Measurements from ENCODE around the gene AP5M1. TPM values are rescaled to one million over a fixed set of nuclear protein-coding genes. Genes with fewer than 3 reads are reported as not detected.
A peak's percentile ranks its signal among the peaks of the same experiment; 100 is the strongest.

The AP5M1 gene
- polyA plus RNA-seq, 3 donors, result 15.3 to 26.2 (median 20.3) TPM

DNA sequence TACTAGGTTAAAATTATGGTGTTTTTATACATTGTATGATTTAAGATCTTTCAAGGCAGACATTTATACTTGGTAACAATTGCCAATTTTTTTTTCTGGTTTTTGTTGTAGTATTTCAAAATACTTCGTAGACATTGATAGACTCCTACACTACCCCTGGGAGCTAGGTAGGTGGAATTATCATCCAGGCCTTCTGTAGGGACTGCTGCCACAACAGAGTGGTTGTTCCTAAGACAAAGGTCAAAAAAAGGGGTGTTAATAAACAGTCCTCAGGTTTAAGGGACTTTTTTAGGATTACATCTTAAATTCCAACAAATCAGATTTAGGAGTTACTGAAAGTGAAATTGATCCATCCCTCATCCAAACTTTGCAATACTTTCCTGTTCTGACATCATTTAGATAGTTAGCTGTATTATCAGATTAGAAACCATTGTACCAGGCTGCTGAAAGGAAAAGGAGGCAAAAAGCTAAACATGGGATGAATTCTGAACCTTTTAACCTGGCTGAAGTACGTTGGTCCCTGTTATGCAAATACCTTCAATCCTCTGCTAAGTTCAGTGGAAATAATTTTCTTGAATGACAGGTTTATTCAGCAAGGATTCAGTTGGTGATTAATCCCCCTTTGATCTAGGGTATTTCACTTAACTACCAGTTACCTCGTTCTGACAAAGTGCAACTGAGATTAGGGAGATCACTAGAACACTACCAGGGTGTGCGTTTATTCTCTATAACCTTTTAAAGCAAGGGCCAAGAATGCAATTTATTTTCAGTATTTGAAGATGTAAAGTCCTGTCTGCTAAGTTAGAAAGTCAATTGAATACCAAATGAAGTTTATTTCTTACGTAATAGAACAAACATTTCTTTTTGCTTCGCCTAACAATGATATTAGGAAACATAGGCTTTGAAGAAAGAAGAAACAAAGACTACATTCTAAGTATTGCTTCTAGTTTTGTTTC lies 23.2 kb downstream of the AP5M1 start:
- WGBS (ENCODE audit: insufficient coverage), result 100% methylated on average over 1 of the region's 6 CpGs
- intact Hi-C loops (cut with micrococcal nuclease), result no loop called here
- Histone ChIP-seq H3K4me1 (ENCODE audit: control insufficient read depth in 1 of 2, insufficient read depth in 2 of 2, low read length in 2 of 2) (no peaks in the 10 kb centered on the region), H3K27ac (ENCODE audit: low read depth in 1 of 2, low read length in 2 of 2) (no peak overlapping the region), H3K79me2 (ENCODE audit: insufficient read depth, low read length) (no peaks in the 10 kb centered on the region), H3K4me3 (replicated peaks in 1 of 3; ENCODE audit: low read depth in 2 of 3, low read length in 3 of 3) (no peak overlapping the region), H3K27me3 (ENCODE audit: control insufficient read depth in 2 of 2, insufficient read depth in 2 of 2, low read length in 2 of 2) (no peaks in the 10 kb centered on the region), H3K4me2 (replicated peaks; ENCODE audit: extremely low read depth, low read length, poor library complexity, severe bottlenecking) (no peak overlapping the region), H3K36me3 (replicated peaks in 1 of 2; ENCODE audit: control insufficient read depth in 1 of 2, insufficient read depth in 2 of 2, low read length in 2 of 2) (peaks cover 42 to 65% of the 10 kb centered on the region in 2 donors), H4K20me1 (ENCODE audit: insufficient read depth, low read length) (no peaks in the 10 kb centered on the region), H3K9ac (ENCODE audit: insufficient read depth, low read length, poor library complexity, severe bottlenecking) (no peak overlapping the region), H2AFZ (ENCODE audit: insufficient read depth, low read depth, low read length, poor library complexity, severe bottlenecking) (no peak overlapping the region), H3K9me3 (replicated peaks in 1 of 2; ENCODE audit: control insufficient read depth in 1 of 2, insufficient read depth in 1 of 2, low read length in 2 of 2) (no peaks in the 10 kb centered on the region)
- no peak overlapping the region for H3K4me3 Mint-ChIP-seq
- TF ChIP-seq, protein P1, sequence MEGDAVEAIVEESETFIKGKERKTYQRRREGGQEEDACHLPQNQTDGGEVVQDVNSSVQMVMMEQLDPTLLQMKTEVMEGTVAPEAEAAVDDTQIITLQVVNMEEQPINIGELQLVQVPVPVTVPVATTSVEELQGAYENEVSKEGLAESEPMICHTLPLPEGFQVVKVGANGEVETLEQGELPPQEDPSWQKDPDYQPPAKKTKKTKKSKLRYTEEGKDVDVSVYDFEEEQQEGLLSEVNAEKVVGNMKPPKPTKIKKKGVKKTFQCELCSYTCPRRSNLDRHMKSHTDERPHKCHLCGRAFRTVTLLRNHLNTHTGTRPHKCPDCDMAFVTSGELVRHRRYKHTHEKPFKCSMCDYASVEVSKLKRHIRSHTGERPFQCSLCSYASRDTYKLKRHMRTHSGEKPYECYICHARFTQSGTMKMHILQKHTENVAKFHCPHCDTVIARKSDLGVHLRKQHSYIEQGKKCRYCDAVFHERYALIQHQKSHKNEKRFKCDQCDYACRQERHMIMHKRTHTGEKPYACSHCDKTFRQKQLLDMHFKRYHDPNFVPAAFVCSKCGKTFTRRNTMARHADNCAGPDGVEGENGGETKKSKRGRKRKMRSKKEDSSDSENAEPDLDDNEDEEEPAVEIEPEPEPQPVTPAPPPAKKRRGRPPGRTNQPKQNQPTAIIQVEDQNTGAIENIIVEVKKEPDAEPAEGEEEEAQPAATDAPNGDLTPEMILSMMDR (IDR thresholded peaks at IDR 0.05), result no peak
- peaks cover 31 to 43% of the 10 kb centered on the region in 2 donors for H3K36me3 Mint-ChIP-seq
- H3K27ac Mint-ChIP-seq, result peak overlapping the region in 1 of 7 donors; percentile 23
- no peaks in the 10 kb centered on the region for H3K4me1 Mint-ChIP-seq
- H3K9me3 Mint-ChIP-seq, result no peaks in the 10 kb centered on the region
- no peak for DNase-seq
- H3K27me3 Mint-ChIP-seq (ENCODE audit: low read depth in 3 of 3), result no peaks in the 10 kb centered on the region

- Histone ChIP-seq H3K9ac (ENCODE audit: insufficient read depth, low read length, poor library complexity, severe bottlenecking) (no peak overlapping the region), H3K36me3 (replicated peaks in 1 of 2; ENCODE audit: control insufficient read depth in 1 of 2, insufficient read depth in 2 of 2, low read length in 2 of 2) (peaks cover 28 to 45% of the 10 kb centered on the region in 2 donors), H4K20me1 (ENCODE audit: insufficient read depth, low read length) (no peaks in the 10 kb centered on the region), H3K4me1 (ENCODE audit: control insufficient read depth in 1 of 2, insufficient read depth in 2 of 2, low read length in 2 of 2) (no peaks in the 10 kb centered on the region), H3K27me3 (ENCODE audit: control insufficient read depth in 2 of 2, insufficient read depth in 2 of 2, low read length in 2 of 2) (no peaks in the 10 kb centered on the region), H2AFZ (ENCODE audit: insufficient read depth, low read depth, low read length, poor library complexity, severe bottlenecking) (no peak overlapping the region), H3K79me2 (ENCODE audit: insufficient read depth, low read length) (no peaks in the 10 kb centered on the region), H3K4me2 (replicated peaks; ENCODE audit: extremely low read depth, low read length, poor library complexity, severe bottlenecking) (no peak overlapping the region), H3K4me3 (replicated peaks in 1 of 3; ENCODE audit: low read depth in 2 of 3, low read length in 3 of 3) (no peak overlapping the region), H3K9me3 (replicated peaks in 1 of 2; ENCODE audit: control insufficient read depth in 1 of 2, insufficient read depth in 1 of 2, low read length in 2 of 2) (no peaks in the 10 kb centered on the region), H3K27ac (ENCODE audit: low read depth in 1 of 2, low read length in 2 of 2) (no peak overlapping the region)
- WGBS (ENCODE audit: insufficient coverage), result no CpG with 5 or more reads among the region's 1 CpG
- TF ChIP-seq, protein P1 (IDR thresholded peaks at IDR 0.05), result peak; percentile 51
- H3K4me1 Mint-ChIP-seq, result no peaks in the 10 kb centered on the region
- H3K9me3 Mint-ChIP-seq, result no peaks in the 10 kb centered on the region
- intact Hi-C loops (cut with micrococcal nuclease), result no loop called here
- H3K27ac Mint-ChIP-seq, result no peak overlapping the region
- H3K4me3 Mint-ChIP-seq, result no peak overlapping the region
- H3K36me3 Mint-ChIP-seq, result peaks cover 24 to 33% of the 10 kb centered on the region in 2 donors
- DNase-seq, result no peak
- no peaks in the 10 kb centered on the region for H3K27me3 Mint-ChIP-seq (ENCODE audit: low read depth in 3 of 3)
These were observed 25.4 kb downstream of the AP5M1 start for GRCh38 chr14:57293866-57294837.

Measured in CD14-positive monocyte (primary cell).